ENCODE measurements around the gene TIMM10B.

Gene TIMM10B

DNA sequence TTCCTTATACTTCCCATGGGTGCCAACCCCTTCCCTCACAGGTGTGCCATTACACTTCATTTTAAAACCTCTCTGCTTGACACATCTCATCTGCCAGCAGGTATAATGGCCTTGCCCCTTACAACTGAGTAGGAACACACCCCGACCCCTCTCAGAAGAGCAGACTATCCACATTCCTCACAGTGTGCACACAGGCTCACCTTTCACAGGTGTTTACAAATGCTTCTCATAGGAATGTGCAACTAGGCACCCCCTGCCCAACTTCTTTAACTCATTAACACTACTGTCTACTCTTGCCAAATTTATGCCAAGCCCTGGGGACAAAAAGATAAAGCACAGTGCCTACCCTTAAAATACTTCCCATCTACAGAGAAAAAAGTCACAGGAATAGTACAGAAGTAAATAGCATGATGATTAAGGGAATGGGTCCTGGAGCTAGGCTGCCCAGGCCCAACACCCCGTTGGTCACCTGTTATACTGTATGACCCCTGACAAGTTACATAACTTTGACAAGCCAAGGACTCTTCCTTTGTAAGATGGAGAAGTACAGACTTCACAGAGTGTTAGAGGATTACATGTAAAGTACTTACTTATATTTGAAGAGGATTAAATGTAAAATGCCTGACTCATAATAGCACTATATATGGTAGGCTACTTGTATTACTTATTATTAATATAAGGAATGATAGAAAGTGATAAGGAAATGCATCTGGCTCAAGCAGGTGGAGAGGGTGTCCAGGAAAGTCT, 22.8 kb upstream of the TIMM10B start:
- TF ChIP-seq TCF12 (IDR thresholded peaks at IDR 0.05; ENCODE audit: low read depth) (no peak), EP300 (IDR thresholded peaks at IDR 0.05; ENCODE audit: borderline replicate concordance) (no peak), YY1 (IDR thresholded peaks at IDR 0.05; ENCODE audit: low read depth) (no peak), FOXM1 (IDR thresholded peaks at IDR 0.05; ENCODE audit: borderline replicate concordance, low read depth) (no peak), ZBTB7A (IDR thresholded peaks at IDR 0.05; ENCODE audit: low read depth) (no peak), RAD21 (IDR thresholded peaks at IDR 0.05; ENCODE audit: low read depth) (no peak), CREB1 (IDR thresholded peaks at IDR 0.05; ENCODE audit: low read depth) (no peak), TEAD4 (IDR thresholded peaks at IDR 0.05) (no peak), EGR1 (IDR thresholded peaks at IDR 0.05) (no peak), CEBPB (IDR thresholded peaks at IDR 0.05) (no peak), NFIC (IDR thresholded peaks at IDR 0.05) (no peak), TAF1 (IDR thresholded peaks at IDR 0.05; ENCODE audit: low read depth) (no peak)
- TF ChIP-seq, protein P1, sequence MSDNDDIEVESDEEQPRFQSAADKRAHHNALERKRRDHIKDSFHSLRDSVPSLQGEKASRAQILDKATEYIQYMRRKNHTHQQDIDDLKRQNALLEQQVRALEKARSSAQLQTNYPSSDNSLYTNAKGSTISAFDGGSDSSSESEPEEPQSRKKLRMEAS (IDR thresholded peaks at IDR 0.05), result no peak
- TF ChIP-seq, protein P2, sequence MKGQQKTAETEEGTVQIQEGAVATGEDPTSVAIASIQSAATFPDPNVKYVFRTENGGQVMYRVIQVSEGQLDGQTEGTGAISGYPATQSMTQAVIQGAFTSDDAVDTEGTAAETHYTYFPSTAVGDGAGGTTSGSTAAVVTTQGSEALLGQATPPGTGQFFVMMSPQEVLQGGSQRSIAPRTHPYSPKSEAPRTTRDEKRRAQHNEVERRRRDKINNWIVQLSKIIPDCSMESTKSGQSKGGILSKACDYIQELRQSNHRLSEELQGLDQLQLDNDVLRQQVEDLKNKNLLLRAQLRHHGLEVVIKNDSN (IDR thresholded peaks at IDR 0.05), result no peak
- TF ChIP-seq, protein P3, sequence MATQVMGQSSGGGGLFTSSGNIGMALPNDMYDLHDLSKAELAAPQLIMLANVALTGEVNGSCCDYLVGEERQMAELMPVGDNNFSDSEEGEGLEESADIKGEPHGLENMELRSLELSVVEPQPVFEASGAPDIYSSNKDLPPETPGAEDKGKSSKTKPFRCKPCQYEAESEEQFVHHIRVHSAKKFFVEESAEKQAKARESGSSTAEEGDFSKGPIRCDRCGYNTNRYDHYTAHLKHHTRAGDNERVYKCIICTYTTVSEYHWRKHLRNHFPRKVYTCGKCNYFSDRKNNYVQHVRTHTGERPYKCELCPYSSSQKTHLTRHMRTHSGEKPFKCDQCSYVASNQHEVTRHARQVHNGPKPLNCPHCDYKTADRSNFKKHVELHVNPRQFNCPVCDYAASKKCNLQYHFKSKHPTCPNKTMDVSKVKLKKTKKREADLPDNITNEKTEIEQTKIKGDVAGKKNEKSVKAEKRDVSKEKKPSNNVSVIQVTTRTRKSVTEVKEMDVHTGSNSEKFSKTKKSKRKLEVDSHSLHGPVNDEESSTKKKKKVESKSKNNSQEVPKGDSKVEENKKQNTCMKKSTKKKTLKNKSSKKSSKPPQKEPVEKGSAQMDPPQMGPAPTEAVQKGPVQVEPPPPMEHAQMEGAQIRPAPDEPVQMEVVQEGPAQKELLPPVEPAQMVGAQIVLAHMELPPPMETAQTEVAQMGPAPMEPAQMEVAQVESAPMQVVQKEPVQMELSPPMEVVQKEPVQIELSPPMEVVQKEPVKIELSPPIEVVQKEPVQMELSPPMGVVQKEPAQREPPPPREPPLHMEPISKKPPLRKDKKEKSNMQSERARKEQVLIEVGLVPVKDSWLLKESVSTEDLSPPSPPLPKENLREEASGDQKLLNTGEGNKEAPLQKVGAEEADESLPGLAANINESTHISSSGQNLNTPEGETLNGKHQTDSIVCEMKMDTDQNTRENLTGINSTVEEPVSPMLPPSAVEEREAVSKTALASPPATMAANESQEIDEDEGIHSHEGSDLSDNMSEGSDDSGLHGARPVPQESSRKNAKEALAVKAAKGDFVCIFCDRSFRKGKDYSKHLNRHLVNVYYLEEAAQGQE (IDR thresholded peaks at IDR 0.05; ENCODE audit: low read depth), result no peak

DNA sequence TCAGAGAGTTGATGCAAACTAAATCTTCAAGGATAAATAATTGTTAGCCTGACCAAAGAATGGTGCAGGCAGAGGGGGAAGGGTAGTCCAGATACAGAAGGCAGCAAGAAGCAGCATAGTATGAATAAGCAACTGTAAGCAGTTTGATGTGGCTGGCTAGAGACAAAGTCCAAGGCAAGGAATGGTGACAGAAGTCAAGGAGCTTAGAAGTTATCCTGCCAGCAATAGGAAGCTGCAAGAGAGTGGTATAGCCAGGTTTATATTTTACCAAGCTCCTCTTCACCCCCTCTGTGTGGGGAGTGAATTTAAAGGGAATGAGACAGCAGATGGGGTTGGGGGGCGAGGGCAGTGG, 22.2 kb upstream of the TIMM10B start:
- no peak for TF ChIP-seq EGR1 (IDR thresholded peaks at IDR 0.05)
- TF ChIP-seq RAD21 (IDR thresholded peaks at IDR 0.05; ENCODE audit: low read depth), result no peak
- TF ChIP-seq NFIC (IDR thresholded peaks at IDR 0.05), result no peak
- TF ChIP-seq FOXM1 (IDR thresholded peaks at IDR 0.05; ENCODE audit: borderline replicate concordance, low read depth), result no peak

DNA sequence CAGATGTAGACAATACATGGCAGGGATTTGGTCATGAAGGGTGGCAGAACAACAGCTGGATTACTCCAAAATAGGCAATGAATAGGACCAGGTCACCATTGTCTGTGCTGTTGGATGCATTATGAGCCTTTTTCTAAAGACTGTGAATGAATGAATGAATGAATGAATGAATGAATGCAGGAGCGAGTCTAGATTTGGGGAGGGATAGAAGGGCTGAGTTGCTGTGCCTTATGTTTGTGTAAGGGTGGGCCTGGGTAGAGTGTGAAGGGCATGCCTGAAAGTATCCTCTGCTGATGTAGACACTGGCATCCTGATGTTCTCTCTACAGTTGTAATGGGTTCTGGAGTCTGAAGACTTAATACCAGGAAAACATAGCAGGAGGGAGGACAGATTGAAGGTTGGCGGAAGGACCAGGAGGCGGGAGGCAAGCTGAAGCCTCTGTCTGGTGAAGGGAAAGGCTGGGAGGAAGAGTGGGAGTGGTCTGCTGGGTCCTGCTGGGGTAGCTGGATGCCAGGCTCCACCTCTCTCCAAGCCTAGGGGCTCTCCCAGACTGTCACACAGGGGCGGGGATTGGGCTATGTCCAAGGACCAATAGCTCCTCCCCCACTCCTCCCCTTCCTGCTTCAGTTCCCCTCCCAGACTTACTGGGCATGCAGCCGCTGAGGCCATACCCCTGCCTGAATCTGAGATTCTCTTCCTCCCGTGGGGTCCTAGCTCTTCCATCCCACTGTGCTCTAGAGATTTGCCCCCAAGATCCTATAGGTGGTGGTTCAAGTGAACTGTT, 12.4 kb upstream of the TIMM10B start:
- TF ChIP-seq, protein P1 (IDR thresholded peaks at IDR 0.05), result no peak
- TF ChIP-seq, protein P2 (IDR thresholded peaks at IDR 0.05), result no peak
- TF ChIP-seq YY1 (IDR thresholded peaks at IDR 0.05; ENCODE audit: low read depth) (no peak), EGR1 (IDR thresholded peaks at IDR 0.05) (no peak), NFIC (IDR thresholded peaks at IDR 0.05) (peak; percentile 34; the same call in 1 of the 2 replicates), CREB1 (IDR thresholded peaks at IDR 0.05; ENCODE audit: low read depth) (no peak), TAF1 (IDR thresholded peaks at IDR 0.05; ENCODE audit: low read depth) (no peak)
- TF ChIP-seq, protein P3 (IDR thresholded peaks at IDR 0.05; ENCODE audit: low read depth), result no peak

DNA sequence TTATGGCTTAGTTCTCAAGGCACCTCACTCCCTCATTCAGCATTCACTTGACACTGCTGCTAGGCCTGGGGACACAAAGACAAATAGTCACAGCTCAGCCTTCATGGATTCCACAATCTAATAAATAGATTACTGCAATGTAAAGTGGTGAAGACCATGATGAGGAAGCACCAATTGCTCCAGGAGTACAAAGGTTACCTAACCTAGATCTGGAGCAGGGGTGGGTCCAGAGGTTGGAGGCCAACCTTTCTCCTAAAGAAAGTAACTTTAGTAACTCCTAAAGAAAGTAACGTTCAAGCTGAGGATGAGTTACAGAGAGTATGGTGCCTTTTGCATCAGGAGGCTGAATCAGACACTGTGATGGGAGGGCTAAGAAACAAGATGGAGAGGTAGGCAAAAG, 11.7 kb upstream of the TIMM10B start:
- TF ChIP-seq FOXM1 (IDR thresholded peaks at IDR 0.05; ENCODE audit: borderline replicate concordance, low read depth), result no peak
- no peak for TF ChIP-seq ZBTB7A (IDR thresholded peaks at IDR 0.05; ENCODE audit: low read depth)
- no peak for TF ChIP-seq EGR1 (IDR thresholded peaks at IDR 0.05)
- no peak for TF ChIP-seq TAF1 (IDR thresholded peaks at IDR 0.05; ENCODE audit: low read depth)
- TF ChIP-seq, protein P1 (IDR thresholded peaks at IDR 0.05), result no peak
- TF ChIP-seq CEBPB (IDR thresholded peaks at IDR 0.05), result no peak
- TF ChIP-seq, protein P2 (IDR thresholded peaks at IDR 0.05), result no peak
- no peak for TF ChIP-seq NFIC (IDR thresholded peaks at IDR 0.05)
- TF ChIP-seq TEAD4 (IDR thresholded peaks at IDR 0.05), result no peak
- no peak for TF ChIP-seq RAD21 (IDR thresholded peaks at IDR 0.05; ENCODE audit: low read depth)
- no peak for TF ChIP-seq CREB1 (IDR thresholded peaks at IDR 0.05; ENCODE audit: low read depth)
- no peak for TF ChIP-seq YY1 (IDR thresholded peaks at IDR 0.05; ENCODE audit: low read depth)
- TF ChIP-seq, protein P3 (IDR thresholded peaks at IDR 0.05; ENCODE audit: low read depth), result no peak
- no peak for TF ChIP-seq EP300 (IDR thresholded peaks at IDR 0.05; ENCODE audit: borderline replicate concordance)

All from Ishikawa (cell line).